Tibial artery (tissue), 4 donors: ENCODE data around the gene BHLHE23.

Experiments
- DNase-seq, 2 donors: peaks; one replicate each; pipeline ENCODE4 v3.0.0-alpha.2; 2019
- H3K27ac ChIP-seq, 2 donors: fragments of 200-600 bp; sonication (generic) in 1 of 2; 1 replicate in 1 of 2; 2 replicates in 1 of 2; pipeline ENCODE4 v1.5.1; 2018 to 2019; ENCODE audit warnings: mild to moderate bottlenecking in 1 of 2
- H3K27me3 ChIP-seq, 2 donors: fragments of 200-600 bp; sonication (generic) in 1 of 2; one replicate each; pipeline versions ENCODE4 v1.5.1 to v1.6.0; 2016 to 2019
- H3K36me3 ChIP-seq, 3 donors: fragments of 200-600 bp; sonication (generic) in 2 of 3; one replicate each; pipeline ENCODE4 v1.5.1; 2016 to 2019; ENCODE audit warnings: mild to moderate bottlenecking in 2 of 3
- H3K4me1 ChIP-seq, 4 donors: fragments of 200-600 bp; sonication (generic) in 2 of 4; 1 replicate in 3 of 4; 2 replicates in 1 of 4; pipeline ENCODE4 v1.5.1; 2016 to 2019
- H3K4me3 ChIP-seq, 2 donors: fragments of 200-600 bp; sonication (generic) in 1 of 2; 1 replicate in 1 of 2; 2 replicates in 1 of 2; pipeline ENCODE4 v1.5.1; 2018 to 2019; ENCODE audit warnings: mild to moderate bottlenecking in 2 of 2
- H3K9me3 ChIP-seq, 3 donors: fragments of 200-600 bp; sonication (generic) in 1 of 3; one replicate each; pipeline ENCODE4 v1.5.1; 2016 to 2019
- CTCF ChIP-seq, 2 experiments: fragments of 200-600 bp in 1 of 2; fragments of 450-650 bp in 1 of 2; IDR thresholded peaks; one replicate each; pipeline ENCODE4 v1.5.1; 2017 to 2019; ENCODE audit warnings: antibody characterized with exemption in 2 of 2, mild to moderate bottlenecking in 1 of 2, moderate library complexity in 1 of 2
- intact Hi-C: fragments of 100-400 bp; cut with DNase I; formaldehyde crosslinking; loops from one replicate; pipeline ENCODE4 v1.15.0; 2023; ENCODE audit warnings: low total_unique reads

The BHLHE23 gene

GRCh38 chr20:63046841-63047240 is 40.1 kb upstream of the BHLHE23 start:
- intact Hi-C loops, result no loop called here
- no peak overlapping the region for H3K27ac ChIP-seq
- peaks cover 0 to 72% of the 10 kb centered on the region in 2 donors for H3K27me3 ChIP-seq
- H3K9me3 ChIP-seq, result no peaks in the 10 kb centered on the region
- DNase-seq, result no peak
- no peaks in the 10 kb centered on the region for H3K4me1 ChIP-seq
- H3K36me3 ChIP-seq, result no peaks in the 10 kb centered on the region
- H3K4me3 ChIP-seq, result no peak overlapping the region
- TF ChIP-seq CTCF (IDR thresholded peaks at IDR 0.05), result no peak

- no peak overlapping the region for H3K4me3 ChIP-seq
- TF ChIP-seq CTCF (IDR thresholded peaks at IDR 0.05), result no peak
- DNase-seq, result no peak
- no peaks in the 10 kb centered on the region for H3K9me3 ChIP-seq
- H3K4me1 ChIP-seq, result no peaks in the 10 kb centered on the region
- intact Hi-C loops, result no loop called here
- peaks cover 0 to 68% of the 10 kb centered on the region in 2 donors for H3K27me3 ChIP-seq
- no peak overlapping the region for H3K27ac ChIP-seq
- H3K36me3 ChIP-seq, result no peaks in the 10 kb centered on the region
Observed at GRCh38 chr20:63045991-63046390, 39.2 kb upstream of the BHLHE23 start.

- no peak for DNase-seq
- Histone ChIP-seq H3K9me3 (no peaks in the 10 kb centered on the region), H3K4me3 (no peak overlapping the region), H3K27me3 (peaks cover 0 to 62% of the 10 kb centered on the region in 2 donors), H3K27ac (no peak overlapping the region), H3K36me3 (no peaks in the 10 kb centered on the region), H3K4me1 (no peaks in the 10 kb centered on the region)
- no peak for TF ChIP-seq CTCF (IDR thresholded peaks at IDR 0.05)
- intact Hi-C loops, result no loop called here
Observed at GRCh38 chr20:63045401-63045800, 38.6 kb upstream of the BHLHE23 start.

- no peak overlapping the region for H3K27ac ChIP-seq
- intact Hi-C loops, result no loop called here
- DNase-seq, result no peak
- no peak for TF ChIP-seq CTCF (IDR thresholded peaks at IDR 0.05)
- H3K4me1 ChIP-seq, result no peaks in the 10 kb centered on the region
- peaks cover 0 to 54% of the 10 kb centered on the region in 2 donors for H3K27me3 ChIP-seq
- no peak overlapping the region for H3K4me3 ChIP-seq
- no peaks in the 10 kb centered on the region for H3K9me3 ChIP-seq
- no peaks in the 10 kb centered on the region for H3K36me3 ChIP-seq
Observed at GRCh38 chr20:63044605-63045004, 37.8 kb upstream of the BHLHE23 start.

GRCh38 chr20:63044204-63044600 is 37.4 kb upstream of the BHLHE23 start:
- Histone ChIP-seq H3K36me3 (no peaks in the 10 kb centered on the region), H3K27ac (no peak overlapping the region), H3K4me3 (no peak overlapping the region), H3K4me1 (no peaks in the 10 kb centered on the region), H3K9me3 (no peaks in the 10 kb centered on the region), H3K27me3 (peaks cover 0 to 50% of the 10 kb centered on the region in 2 donors)
- DNase-seq, result no peak
- intact Hi-C loops, result no loop called here
- TF ChIP-seq CTCF (IDR thresholded peaks at IDR 0.05), result no peak
